Vagina (tissue), 2 donors: Measurements from ENCODE around the gene TBC1D8.

ENCODE experiments used
- POLR2A ChIP-seq, 2 donors: fragments of 450-650 bp; IDR thresholded peaks; one replicate each; pipeline ENCODE4 v1.6.1; 2017; ENCODE audit warnings: antibody characterized with exemption in 2 of 2, mild to moderate bottlenecking in 2 of 2, moderate library complexity in 2 of 2
- POLR2AphosphoS5 ChIP-seq, 2 donors: sonication (generic); formaldehyde crosslinking; IDR thresholded peaks; one replicate each; pipeline ENCODE4 v1.9.0; 2017; ENCODE audit warnings: antibody characterized with exemption in 2 of 2, mild to moderate bottlenecking in 2 of 2, low read depth in 1 of 2; ENCODE audit not compliant: insufficient read depth in 1 of 2
- TF ChIP-seq, protein P1 (sequence below), 3 experiments: fragments of 450-650 bp in 2 of 3; fragments of 200-600 bp in 1 of 3; sonication (generic) in 1 of 3; IDR thresholded peaks; one replicate each; pipeline ENCODE4 v1.5.1; 2017 to 2019; ENCODE audit warnings: antibody characterized with exemption in 3 of 3, mild to moderate bottlenecking in 2 of 3, moderate library complexity in 2 of 3

DNA sequence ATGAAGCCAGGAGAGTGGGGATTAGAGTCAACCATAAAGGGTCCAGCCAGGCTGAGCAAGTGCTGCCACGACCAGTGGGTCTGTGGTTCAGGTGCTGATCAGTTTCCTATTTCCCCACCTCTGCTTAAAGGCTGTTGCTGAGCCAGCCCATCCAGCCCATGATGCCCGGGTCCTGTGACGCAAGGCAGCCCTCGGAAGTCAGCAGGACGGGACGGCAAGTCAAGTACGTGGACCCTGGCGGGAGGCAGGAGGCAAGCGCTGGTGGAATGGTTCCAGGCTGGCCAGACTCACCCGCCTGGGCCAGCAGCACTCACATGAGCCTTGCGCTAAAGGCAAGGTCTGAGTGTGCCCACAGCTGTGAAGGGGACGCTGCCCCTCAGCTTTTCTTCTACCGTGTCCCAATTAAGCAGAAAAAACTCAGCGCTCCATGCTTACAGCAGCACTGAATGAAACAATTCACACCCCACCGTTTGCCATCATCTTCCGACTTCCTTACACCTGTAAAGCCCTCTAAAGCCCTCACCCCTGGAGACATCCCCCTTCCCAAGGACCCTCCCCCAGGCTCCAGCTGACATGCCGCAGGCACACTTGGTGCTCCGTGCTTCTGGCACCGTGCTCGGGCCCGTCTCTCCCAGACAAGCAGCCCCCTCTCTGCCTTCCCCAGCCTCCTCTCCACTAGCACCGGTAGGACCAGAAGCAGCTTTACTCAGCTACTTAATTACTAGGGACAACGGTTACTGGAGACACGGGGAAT lies 160.4 kb downstream of the TBC1D8 start:
- TF ChIP-seq, protein P1, sequence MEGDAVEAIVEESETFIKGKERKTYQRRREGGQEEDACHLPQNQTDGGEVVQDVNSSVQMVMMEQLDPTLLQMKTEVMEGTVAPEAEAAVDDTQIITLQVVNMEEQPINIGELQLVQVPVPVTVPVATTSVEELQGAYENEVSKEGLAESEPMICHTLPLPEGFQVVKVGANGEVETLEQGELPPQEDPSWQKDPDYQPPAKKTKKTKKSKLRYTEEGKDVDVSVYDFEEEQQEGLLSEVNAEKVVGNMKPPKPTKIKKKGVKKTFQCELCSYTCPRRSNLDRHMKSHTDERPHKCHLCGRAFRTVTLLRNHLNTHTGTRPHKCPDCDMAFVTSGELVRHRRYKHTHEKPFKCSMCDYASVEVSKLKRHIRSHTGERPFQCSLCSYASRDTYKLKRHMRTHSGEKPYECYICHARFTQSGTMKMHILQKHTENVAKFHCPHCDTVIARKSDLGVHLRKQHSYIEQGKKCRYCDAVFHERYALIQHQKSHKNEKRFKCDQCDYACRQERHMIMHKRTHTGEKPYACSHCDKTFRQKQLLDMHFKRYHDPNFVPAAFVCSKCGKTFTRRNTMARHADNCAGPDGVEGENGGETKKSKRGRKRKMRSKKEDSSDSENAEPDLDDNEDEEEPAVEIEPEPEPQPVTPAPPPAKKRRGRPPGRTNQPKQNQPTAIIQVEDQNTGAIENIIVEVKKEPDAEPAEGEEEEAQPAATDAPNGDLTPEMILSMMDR (IDR thresholded peaks at IDR 0.05): no peak
- no peak for TF ChIP-seq POLR2AphosphoS5 (IDR thresholded peaks at IDR 0.05; ENCODE audit: insufficient read depth in 1 of 2, low read depth in 1 of 2)
- no peak for TF ChIP-seq POLR2A (IDR thresholded peaks at IDR 0.05)
